GM18508 (cell line): Measurements from ENCODE around the gene SMIM38.
"Not testable (repeated sequence)": the region's sequence is repeated elsewhere in the genome, so short reads cannot be mapped to it uniquely, and the experiment has no call there.

Source experiments
- ATAC-seq: cut with Tn5 transposase; IDR thresholded peaks from one replicate; pipeline ENCODE4 v1.9.1; 2021; ENCODE audit warnings: moderate number of reproducible peaks; ENCODE audit not compliant: insufficient read depth, unreplicated experiment

Gene SMIM38

GRCh38 chr11:69121621-69122325, 34.0 kb upstream of the SMIM38 start:
- ATAC-seq: no peak

- no peak for ATAC-seq
Measured at GRCh38 chr11:69122326-69122629, 33.5 kb upstream of the SMIM38 start.

GRCh38 chr11:69122630-69123431, 32.9 kb upstream of the SMIM38 start:
- no peak for ATAC-seq

GRCh38 chr11:69123593-69124545, 31.9 kb upstream of the SMIM38 start:
- no peak for ATAC-seq

- ATAC-seq: no peak
Measured at GRCh38 chr11:69125861-69126260, 29.9 kb upstream of the SMIM38 start.

- ATAC-seq: no peak
Measured at GRCh38 chr11:69126286-69126685, 29.4 kb upstream of the SMIM38 start.

GRCh38 chr11:69127081-69127850, 28.5 kb upstream of the SMIM38 start:
- no peak for ATAC-seq

- ATAC-seq: no peak
Measured at GRCh38 chr11:69127884-69128283, 27.9 kb upstream of the SMIM38 start.

- no peak for ATAC-seq
Measured at GRCh38 chr11:69129053-69129452, 26.7 kb upstream of the SMIM38 start.

GRCh38 chr11:69129647-69130046, 26.1 kb upstream of the SMIM38 start:
- no peak for ATAC-seq

GRCh38 chr11:69130654-69131053, 25.1 kb upstream of the SMIM38 start:
- ATAC-seq: no peak

- no peak for ATAC-seq
Measured at GRCh38 chr11:69131121-69131566, 24.6 kb upstream of the SMIM38 start.

- no peak for ATAC-seq
Measured at GRCh38 chr11:69131644-69132300, 24.0 kb upstream of the SMIM38 start.

GRCh38 chr11:69132301-69132670, 23.4 kb upstream of the SMIM38 start:
- no peak for ATAC-seq

- no peak for ATAC-seq
Measured at GRCh38 chr11:69133251-69133650, 22.5 kb upstream of the SMIM38 start.

- not testable (repeated sequence) for ATAC-seq
Measured at GRCh38 chr11:69134182-69134581, 21.6 kb upstream of the SMIM38 start.

- ATAC-seq: no peak
Measured at GRCh38 chr11:69134957-69135356, 20.8 kb upstream of the SMIM38 start.

- no peak for ATAC-seq
Measured at GRCh38 chr11:69135420-69136363, 20.0 kb upstream of the SMIM38 start.
